GM23338 (cell line): Measurements from ENCODE around the gene GOLM1. TPM values are rescaled to one million over a fixed set of nuclear protein-coding genes. Genes with fewer than 3 reads are reported as not detected.
A peak's percentile ranks its signal among the peaks of the same experiment; 100 is the strongest.

Experiments
- ATAC-seq: fragments of 200-7000 bp; cut with Tn5 transposase; 3 replicates; pipeline ENCODE4 v1.9.1; 2020
- DNase-seq: peaks from one replicate; pipeline ENCODE4 v3.0.0-alpha.2; 2015; ENCODE audit warnings: low spot score
- H2AFZ ChIP-seq: fragments of 200-600 bp; sonication (generic); 2 replicates; pipeline ENCODE4 v1.8.0; 2016; ENCODE audit warnings: antibody characterized with exemption, mild to moderate bottlenecking, moderate library complexity
- H3F3A ChIP-seq: fragments of 200-600 bp; sonication (generic); replicated peaks from 2 replicates; pipeline ENCODE4 v1.8.0; 2017; ENCODE audit warnings: antibody characterized with exemption, mixed run types, low read depth
- H3K27ac ChIP-seq: fragments of 200-600 bp; sonication (generic); 2 replicates; pipeline ENCODE4 v1.6.1; 2016; ENCODE audit warnings: low read depth
- H3K27me3 ChIP-seq: fragments of 200-600 bp; sonication (generic); 2 replicates; pipeline ENCODE4 v1.8.0; 2016; ENCODE audit warnings: mild to moderate bottlenecking, mixed run types, moderate library complexity; ENCODE audit not compliant: insufficient read depth
- H3K36me3 ChIP-seq: fragments of 200-600 bp; sonication (generic); 2 replicates; pipeline ENCODE4 v1.8.0; 2016; ENCODE audit warnings: mild to moderate bottlenecking; ENCODE audit not compliant: insufficient read depth
- H3K4me1 ChIP-seq: fragments of 200-600 bp; sonication (generic); 2 replicates; pipeline ENCODE4 v1.8.0; 2016; ENCODE audit warnings: mild to moderate bottlenecking, moderate library complexity; ENCODE audit not compliant: insufficient read depth
- H3K4me2 ChIP-seq: fragments of 200-600 bp; sonication (generic); 2 replicates; pipeline ENCODE4 v1.7.1; 2017; ENCODE audit warnings: mixed run types
- H3K4me3 ChIP-seq: fragments of 200-600 bp; sonication (generic); 2 replicates; pipeline ENCODE4 v1.6.1; 2016; ENCODE audit warnings: mixed run types
- H3K79me2 ChIP-seq: fragments of 200-600 bp; sonication (generic); replicated peaks from 2 replicates; pipeline ENCODE4 v1.8.0; 2017; ENCODE audit warnings: mild to moderate bottlenecking; ENCODE audit not compliant: insufficient read depth
- H3K9me2 ChIP-seq: fragments of 200-600 bp; sonication (generic); 2 replicates; pipeline ENCODE4 v1.8.0; 2017; ENCODE audit not compliant: insufficient read depth
- H4K20me1 ChIP-seq: fragments of 200-600 bp; sonication (generic); replicated peaks from 2 replicates; pipeline ENCODE4 v1.8.0; 2017; ENCODE audit warnings: mild to moderate bottlenecking; ENCODE audit not compliant: insufficient read depth
- H3K27ac Mint-ChIP-seq: 2 replicates; pipeline ENCODE4 v1.8.0; 2020; ENCODE audit warnings: inconsistent platforms, mild to moderate bottlenecking, moderate library complexity, mixed read lengths
- H3K27me3 Mint-ChIP-seq: 3 replicates; pipeline ENCODE4 v1.8.0; 2022; ENCODE audit warnings: low read depth, mild to moderate bottlenecking, moderate library complexity, mixed read lengths, inconsistent platforms; ENCODE audit not compliant: insufficient read depth, poor library complexity
- H3K36me3 Mint-ChIP-seq: 3 replicates; pipeline ENCODE4 v1.8.0; 2021; ENCODE audit warnings: low read depth, mild to moderate bottlenecking, inconsistent platforms, moderate library complexity, mixed read lengths
- H3K4me1 Mint-ChIP-seq: 3 replicates; pipeline ENCODE4 v1.8.0; 2020; ENCODE audit warnings: mild to moderate bottlenecking, inconsistent platforms, mixed read lengths
- H3K4me3 Mint-ChIP-seq: 3 replicates; pipeline ENCODE4 v1.8.0; 2021; ENCODE audit warnings: moderate library complexity, mild to moderate bottlenecking, inconsistent platforms, mixed read lengths
- H3K9me3 Mint-ChIP-seq: 3 replicates; pipeline ENCODE4 v1.8.0; 2020; ENCODE audit warnings: moderate library complexity, mild to moderate bottlenecking, inconsistent platforms, mixed read lengths
- CREB1 ChIP-seq: fragments of 250-450 bp; sonication (Bioruptor Pico); IDR thresholded peaks from 2 replicates; pipeline ENCODE4 v1.5.0; 2020; ENCODE audit warnings: low read depth, mild to moderate bottlenecking, moderate library complexity
- ETS1 ChIP-seq: IDR thresholded peaks from 2 replicates; pipeline ENCODE4 v1.6.1; 2016; ENCODE audit warnings: antibody characterized with exemption
- EZH2 ChIP-seq: fragments of 200-600 bp; sonication (generic); IDR thresholded peaks from one replicate; pipeline ENCODE4 v1.8.0; 2017; ENCODE audit warnings: antibody characterized with exemption, mild to moderate bottlenecking, low read depth; ENCODE audit not compliant: unreplicated experiment
- EZH2phosphoT487 ChIP-seq: fragments of 200-600 bp; sonication (generic); IDR thresholded peaks from one replicate; pipeline ENCODE4 v1.8.1; 2018; ENCODE audit warnings: antibody characterized with exemption; ENCODE audit not compliant: unreplicated experiment
- JUNB ChIP-seq: IDR thresholded peaks from one replicate; pipeline ENCODE4 v1.6.1; 2016; ENCODE audit warnings: antibody characterized with exemption; ENCODE audit not compliant: unreplicated experiment
- NANOG ChIP-seq: IDR thresholded peaks from 2 replicates; pipeline ENCODE4 v1.6.1; 2016; ENCODE audit warnings: antibody characterized with exemption, borderline replicate concordance
- POLR2AphosphoS5 ChIP-seq: IDR thresholded peaks from 2 replicates; pipeline ENCODE4 v1.6.1; 2016; ENCODE audit warnings: antibody characterized with exemption, low read depth
- REST ChIP-seq: IDR thresholded peaks from one replicate; pipeline ENCODE4 v1.6.1; 2018; ENCODE audit warnings: antibody characterized with exemption; ENCODE audit not compliant: unreplicated experiment
- STAT1 ChIP-seq: IDR thresholded peaks from one replicate; pipeline ENCODE4 v1.6.1; 2016; ENCODE audit warnings: antibody characterized with exemption; ENCODE audit not compliant: unreplicated experiment
- ZNF114 ChIP-seq: fragments of 250-450 bp; sonication (Bioruptor Pico); IDR thresholded peaks from 2 replicates; pipeline ENCODE4 v1.5.0; 2020; ENCODE audit warnings: mild to moderate bottlenecking, moderate library complexity
- ZNF331 ChIP-seq: fragments of 250-450 bp; sonication (Bioruptor Pico); IDR thresholded peaks from 2 replicates; pipeline ENCODE4 v1.5.0; 2020; ENCODE audit warnings: low read depth, mild to moderate bottlenecking, moderate library complexity
- polyA plus RNA-seq: library from polyadenylated mRNA; unstranded; fragments of >200 nt; fragmentation: Nextera tagmentation; extraction: Ambion mirVana; gene quantifications from 2 replicates; pipeline ENCODE4 v1.2.1, GENCODE V29; 2016
- total RNA-seq: library from RNA; depleted of rRNA; stranded (reverse); fragments of >200 nt; shearing (Covaris generic); gene quantifications from 2 replicates; pipeline ENCODE4 v1.2.3, GENCODE V29; 2014
- TF ChIP-seq, protein P1 (sequence below), 2 experiments: fragments of 200-600 bp in 1 of 2; sonication (generic) in 1 of 2; conservative IDR thresholded peaks; 2 replicates each; pipeline versions ENCODE4 v1.5.1 to v1.6.1; 2016 to 2017; ENCODE audit warnings: antibody characterized with exemption in 2 of 2, low read depth in 2 of 2, mild to moderate bottlenecking in 2 of 2, moderate library complexity in 1 of 2
- TF ChIP-seq, protein P2 (sequence below): fragments of 250-450 bp; sonication (Bioruptor Pico); IDR thresholded peaks from 2 replicates; pipeline ENCODE4 v1.5.0; 2020; ENCODE audit warnings: mild to moderate bottlenecking, moderate library complexity

Gene GOLM1
- total and polyA plus RNA-seq, 2 experiments from 2014 or later = 58.3 to 92.4 TPM

- Histone ChIP-seq H3K27me3 (no peaks in the 10 kb centered on the region), H3K4me3 (no peak overlapping the region), H3K79me2 (peaks cover 4% of the 10 kb centered on the region), H3F3A (no peaks in the 10 kb centered on the region), H3K27ac (0 out of 2 replicates have a peak overlapping the region, but pooled peaks have one; percentile 26), H3K9me2 (no peaks in the 10 kb centered on the region), H3K36me3 (no peaks in the 10 kb centered on the region), H3K4me2 (no peak overlapping the region), H3K4me1 (no peaks in the 10 kb centered on the region), H4K20me1 (peaks cover 4% of the 10 kb centered on the region; the same call in 1 of the 2 replicates), H2AFZ (no peak overlapping the region)
- no peaks in the 10 kb centered on the region for H3K9me3 Mint-ChIP-seq
- DNase-seq (no peak), ATAC-seq (peak; percentile 61)
- no peak overlapping the region for H3K4me3 Mint-ChIP-seq
- H3K4me1 Mint-ChIP-seq = no peaks in the 10 kb centered on the region
- no peaks in the 10 kb centered on the region for H3K27me3 Mint-ChIP-seq
- TF ChIP-seq CREB1 (CRISPR knock-in tag) (no peak), ZNF331 (no peak), REST (no peak), JUNB (no peak), STAT1 (no peak), NANOG (no peak), EZH2phosphoT487 (no peak), ETS1 (no peak), ZNF114 (CRISPR knock-in tag) (no peak), EZH2 (no peak), POLR2AphosphoS5 (no peak)
- TF ChIP-seq, protein P1, sequence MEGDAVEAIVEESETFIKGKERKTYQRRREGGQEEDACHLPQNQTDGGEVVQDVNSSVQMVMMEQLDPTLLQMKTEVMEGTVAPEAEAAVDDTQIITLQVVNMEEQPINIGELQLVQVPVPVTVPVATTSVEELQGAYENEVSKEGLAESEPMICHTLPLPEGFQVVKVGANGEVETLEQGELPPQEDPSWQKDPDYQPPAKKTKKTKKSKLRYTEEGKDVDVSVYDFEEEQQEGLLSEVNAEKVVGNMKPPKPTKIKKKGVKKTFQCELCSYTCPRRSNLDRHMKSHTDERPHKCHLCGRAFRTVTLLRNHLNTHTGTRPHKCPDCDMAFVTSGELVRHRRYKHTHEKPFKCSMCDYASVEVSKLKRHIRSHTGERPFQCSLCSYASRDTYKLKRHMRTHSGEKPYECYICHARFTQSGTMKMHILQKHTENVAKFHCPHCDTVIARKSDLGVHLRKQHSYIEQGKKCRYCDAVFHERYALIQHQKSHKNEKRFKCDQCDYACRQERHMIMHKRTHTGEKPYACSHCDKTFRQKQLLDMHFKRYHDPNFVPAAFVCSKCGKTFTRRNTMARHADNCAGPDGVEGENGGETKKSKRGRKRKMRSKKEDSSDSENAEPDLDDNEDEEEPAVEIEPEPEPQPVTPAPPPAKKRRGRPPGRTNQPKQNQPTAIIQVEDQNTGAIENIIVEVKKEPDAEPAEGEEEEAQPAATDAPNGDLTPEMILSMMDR (conservative IDR thresholded peaks at IDR 0.05; ENCODE audit: low read depth in 2 of 2) = no peak
- TF ChIP-seq, protein P2, sequence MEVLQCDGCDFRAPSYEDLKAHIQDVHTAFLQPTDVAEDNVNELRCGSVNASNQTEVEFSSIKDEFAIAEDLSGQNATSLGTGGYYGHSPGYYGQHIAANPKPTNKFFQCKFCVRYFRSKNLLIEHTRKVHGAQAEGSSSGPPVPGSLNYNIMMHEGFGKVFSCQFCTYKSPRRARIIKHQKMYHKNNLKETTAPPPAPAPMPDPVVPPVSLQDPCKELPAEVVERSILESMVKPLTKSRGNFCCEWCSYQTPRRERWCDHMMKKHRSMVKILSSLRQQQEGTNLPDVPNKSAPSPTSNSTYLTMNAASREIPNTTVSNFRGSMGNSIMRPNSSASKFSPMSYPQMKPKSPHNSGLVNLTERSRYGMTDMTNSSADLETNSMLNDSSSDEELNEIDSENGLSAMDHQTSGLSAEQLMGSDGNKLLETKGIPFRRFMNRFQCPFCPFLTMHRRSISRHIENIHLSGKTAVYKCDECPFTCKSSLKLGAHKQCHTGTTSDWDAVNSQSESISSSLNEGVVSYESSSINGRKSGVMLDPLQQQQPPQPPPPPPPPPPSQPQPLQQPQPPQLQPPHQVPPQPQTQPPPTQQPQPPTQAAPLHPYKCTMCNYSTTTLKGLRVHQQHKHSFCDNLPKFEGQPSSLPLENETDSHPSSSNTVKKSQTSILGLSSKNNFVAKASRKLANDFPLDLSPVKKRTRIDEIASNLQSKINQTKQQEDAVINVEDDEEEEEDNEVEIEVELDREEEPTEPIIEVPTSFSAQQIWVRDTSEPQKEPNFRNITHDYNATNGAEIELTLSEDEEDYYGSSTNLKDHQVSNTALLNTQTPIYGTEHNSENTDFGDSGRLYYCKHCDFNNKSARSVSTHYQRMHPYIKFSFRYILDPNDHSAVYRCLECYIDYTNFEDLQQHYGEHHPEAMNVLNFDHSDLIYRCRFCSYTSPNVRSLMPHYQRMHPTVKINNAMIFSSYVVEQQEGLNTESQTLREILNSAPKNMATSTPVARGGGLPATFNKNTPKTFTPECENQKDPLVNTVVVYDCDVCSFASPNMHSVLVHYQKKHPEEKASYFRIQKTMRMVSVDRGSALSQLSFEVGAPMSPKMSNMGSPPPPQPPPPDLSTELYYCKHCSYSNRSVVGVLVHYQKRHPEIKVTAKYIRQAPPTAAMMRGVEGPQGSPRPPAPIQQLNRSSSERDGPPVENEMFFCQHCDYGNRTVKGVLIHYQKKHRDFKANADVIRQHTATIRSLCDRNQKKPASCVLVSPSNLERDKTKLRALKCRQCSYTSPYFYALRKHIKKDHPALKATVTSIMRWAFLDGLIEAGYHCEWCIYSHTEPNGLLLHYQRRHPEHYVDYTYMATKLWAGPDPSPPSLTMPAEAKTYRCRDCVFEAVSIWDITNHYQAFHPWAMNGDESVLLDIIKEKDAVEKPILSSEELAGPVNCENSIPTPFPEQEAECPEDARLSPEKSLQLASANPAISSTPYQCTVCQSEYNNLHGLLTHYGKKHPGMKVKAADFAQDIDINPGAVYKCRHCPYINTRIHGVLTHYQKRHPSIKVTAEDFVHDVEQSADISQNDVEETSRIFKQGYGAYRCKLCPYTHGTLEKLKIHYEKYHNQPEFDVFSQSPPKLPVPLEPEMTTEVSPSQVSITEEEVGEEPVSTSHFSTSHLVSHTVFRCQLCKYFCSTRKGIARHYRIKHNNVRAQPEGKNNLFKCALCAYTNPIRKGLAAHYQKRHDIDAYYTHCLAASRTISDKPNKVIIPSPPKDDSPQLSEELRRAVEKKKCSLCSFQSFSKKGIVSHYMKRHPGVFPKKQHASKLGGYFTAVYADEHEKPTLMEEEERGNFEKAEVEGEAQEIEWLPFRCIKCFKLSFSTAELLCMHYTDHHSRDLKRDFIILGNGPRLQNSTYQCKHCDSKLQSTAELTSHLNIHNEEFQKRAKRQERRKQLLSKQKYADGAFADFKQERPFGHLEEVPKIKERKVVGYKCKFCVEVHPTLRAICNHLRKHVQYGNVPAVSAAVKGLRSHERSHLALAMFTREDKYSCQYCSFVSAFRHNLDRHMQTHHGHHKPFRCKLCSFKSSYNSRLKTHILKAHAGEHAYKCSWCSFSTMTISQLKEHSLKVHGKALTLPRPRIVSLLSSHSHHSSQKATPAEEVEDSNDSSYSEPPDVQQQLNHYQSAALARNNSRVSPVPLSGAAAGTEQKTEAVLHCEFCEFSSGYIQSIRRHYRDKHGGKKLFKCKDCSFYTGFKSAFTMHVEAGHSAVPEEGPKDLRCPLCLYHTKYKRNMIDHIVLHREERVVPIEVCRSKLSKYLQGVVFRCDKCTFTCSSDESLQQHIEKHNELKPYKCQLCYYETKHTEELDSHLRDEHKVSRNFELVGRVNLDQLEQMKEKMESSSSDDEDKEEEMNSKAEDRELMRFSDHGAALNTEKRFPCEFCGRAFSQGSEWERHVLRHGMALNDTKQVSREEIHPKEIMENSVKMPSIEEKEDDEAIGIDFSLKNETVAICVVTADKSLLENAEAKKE (CRISPR knock-in tag) = no peak
- H3K27ac Mint-ChIP-seq = no peak overlapping the region
- H3K36me3 Mint-ChIP-seq = peaks cover 3% of the 10 kb centered on the region; the same call in 1 of the 3 replicates
These were observed 46.5 kb downstream of the GOLM1 start for GRCh38 chr9:86052556-86053468.
